ENCODE results near the gene BDH1. TPM values are rescaled to one million over a fixed set of nuclear protein-coding genes. Genes with fewer than 3 reads are reported as not detected.
"Not testable (repeated sequence)": the region's sequence is repeated elsewhere in the genome, so short reads cannot be mapped to it uniquely, and the experiment has no call there.

Gene BDH1
- total RNA-seq, 1 donor from 2014 or later: 56.3 TPM

GRCh38 chr3:197583371-197583770 lies 27.6 kb upstream of the BDH1 start:
- DNase-seq: no peak
- intact Hi-C loops (cut with micrococcal nuclease): no loop called here
- no peak for ATAC-seq

GRCh38 chr3:197580253-197580691 lies 24.5 kb upstream of the BDH1 start:
- DNase-seq (no peak), ATAC-seq (no peak)
- intact Hi-C loops (cut with micrococcal nuclease): no loop called here

GRCh38 chr3:197578376-197578775 lies 22.6 kb upstream of the BDH1 start:
- intact Hi-C loops (cut with micrococcal nuclease): no loop called here
- ATAC-seq (no peak), DNase-seq (no peak)

GRCh38 chr3:197577366-197578074 lies 21.8 kb upstream of the BDH1 start:
- ATAC-seq (no peak), DNase-seq (no peak)
- intact Hi-C loops (cut with micrococcal nuclease): no loop called here

GRCh38 chr3:197576838-197577237 lies 21.1 kb upstream of the BDH1 start:
- ATAC-seq (no peak), DNase-seq (no peak)
- intact Hi-C loops (cut with micrococcal nuclease): no loop called here

GRCh38 chr3:197575362-197575761 lies 19.6 kb upstream of the BDH1 start:
- no peak for ATAC-seq
- no peak for DNase-seq
- intact Hi-C loops (cut with micrococcal nuclease): no loop called here

- DNase-seq; ATAC-seq; intact Hi-C loops (cut with micrococcal nuclease): not testable (repeated sequence)
Observed at GRCh38 chr3:197574396-197574991, 18.7 kb upstream of the BDH1 start.

GRCh38 chr3:197573048-197573767 lies 17.4 kb upstream of the BDH1 start:
- intact Hi-C loops (cut with micrococcal nuclease): no loop called here

GRCh38 chr3:197571880-197572172 lies 16.1 kb upstream of the BDH1 start:
- DNase-seq; intact Hi-C loops (cut with micrococcal nuclease); ATAC-seq: not testable (repeated sequence)

More at GRCh38 chr3:197573048-197573767, 17.4 kb upstream of the BDH1 start:
- ATAC-seq: no peak
- DNase-seq: no peak

GRCh38 chr3:197571074-197571879 lies 15.5 kb upstream of the BDH1 start:
- ATAC-seq; intact Hi-C loops (cut with micrococcal nuclease); DNase-seq: not testable (repeated sequence)

- ATAC-seq; DNase-seq; intact Hi-C loops (cut with micrococcal nuclease): not testable (repeated sequence)
Observed at GRCh38 chr3:197569433-197569832, 13.7 kb upstream of the BDH1 start.

- intact Hi-C loops (cut with micrococcal nuclease): no loop called here
- DNase-seq: no peak
Observed at GRCh38 chr3:197567904-197568681, 12.3 kb upstream of the BDH1 start.

GRCh38 chr3:197566155-197566554 lies 10.4 kb upstream of the BDH1 start:
- ATAC-seq; DNase-seq; intact Hi-C loops (cut with micrococcal nuclease): not testable (repeated sequence)

More at GRCh38 chr3:197567904-197568681, 12.3 kb upstream of the BDH1 start:
- no peak for ATAC-seq

GRCh38 chr3:197564097-197564843 lies 8.5 kb upstream of the BDH1 start:
- intact Hi-C loops (cut with micrococcal nuclease): no loop called here
- DNase-seq: no peak
- no peak for ATAC-seq

GRCh38 chr3:197562398-197563251 lies 6.9 kb upstream of the BDH1 start:
- DNase-seq: no peak
- intact Hi-C loops (cut with micrococcal nuclease): no loop called here
- no peak for ATAC-seq

- no peak for ATAC-seq
- intact Hi-C loops (cut with micrococcal nuclease): no loop called here
Observed at GRCh38 chr3:197561926-197562325, 6.2 kb upstream of the BDH1 start.

GRCh38 chr3:197559651-197560050 lies 3.9 kb upstream of the BDH1 start:
- DNase-seq (no peak), ATAC-seq (no peak)
- intact Hi-C loops (cut with micrococcal nuclease): no loop called here

More at GRCh38 chr3:197561926-197562325, 6.2 kb upstream of the BDH1 start:
- no peak for DNase-seq
